Smooth muscle cell of the brain vasculature (primary cell): ENCODE data around the gene EP400.
"Not testable (repeated sequence)": the region's sequence is repeated elsewhere in the genome, so short reads cannot be mapped to it uniquely, and the experiment has no call there.

Experiments
- DNase-seq: peaks from one replicate; pipeline ENCODE4 v3.0.0-alpha.2; 2012; ENCODE audit warnings: low read depth, low spot score

EP400 gene

DNA sequence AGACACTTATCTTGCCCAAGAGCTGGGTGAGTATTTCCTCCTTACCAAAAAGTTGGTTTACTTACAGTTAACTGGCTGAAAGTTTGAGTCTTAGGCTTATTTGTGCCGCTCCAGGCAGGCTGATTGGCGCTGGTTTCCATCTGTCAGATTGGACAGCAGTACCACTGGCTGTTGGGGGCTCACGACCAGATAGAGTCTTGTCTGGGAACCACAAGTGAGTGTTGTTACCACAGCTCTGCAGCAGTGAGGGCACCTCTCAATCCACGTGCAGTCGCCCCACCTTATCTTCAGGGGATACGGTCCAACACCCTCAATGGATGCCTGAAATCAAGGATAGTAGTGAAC is 135.5 kb downstream of the EP400 start:
- DNase-seq = no peak

DNA sequence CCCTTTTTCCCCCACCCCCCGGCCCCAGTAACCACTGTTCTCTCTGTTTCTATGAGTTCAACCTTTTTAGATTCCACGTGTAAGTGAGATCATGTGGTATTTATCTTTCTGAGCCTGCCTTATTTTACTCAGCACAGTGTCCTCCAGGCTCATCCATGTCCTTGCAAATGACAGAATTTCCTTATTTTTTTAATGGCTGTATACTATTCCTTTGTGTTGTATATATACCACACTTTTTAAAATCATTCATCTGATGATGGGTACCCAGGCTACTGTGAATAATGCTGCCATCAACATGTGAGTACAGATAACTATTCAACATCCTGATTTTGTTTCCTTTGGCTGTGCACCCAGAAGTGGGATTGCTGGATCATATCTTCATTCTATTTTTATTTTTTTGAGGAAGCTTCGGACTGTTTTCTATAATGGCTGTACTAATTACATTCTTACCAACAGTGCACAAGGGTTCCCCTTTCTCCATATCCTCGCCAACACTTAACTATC is 139.7 kb downstream of the EP400 start:
- no peak for DNase-seq

DNA sequence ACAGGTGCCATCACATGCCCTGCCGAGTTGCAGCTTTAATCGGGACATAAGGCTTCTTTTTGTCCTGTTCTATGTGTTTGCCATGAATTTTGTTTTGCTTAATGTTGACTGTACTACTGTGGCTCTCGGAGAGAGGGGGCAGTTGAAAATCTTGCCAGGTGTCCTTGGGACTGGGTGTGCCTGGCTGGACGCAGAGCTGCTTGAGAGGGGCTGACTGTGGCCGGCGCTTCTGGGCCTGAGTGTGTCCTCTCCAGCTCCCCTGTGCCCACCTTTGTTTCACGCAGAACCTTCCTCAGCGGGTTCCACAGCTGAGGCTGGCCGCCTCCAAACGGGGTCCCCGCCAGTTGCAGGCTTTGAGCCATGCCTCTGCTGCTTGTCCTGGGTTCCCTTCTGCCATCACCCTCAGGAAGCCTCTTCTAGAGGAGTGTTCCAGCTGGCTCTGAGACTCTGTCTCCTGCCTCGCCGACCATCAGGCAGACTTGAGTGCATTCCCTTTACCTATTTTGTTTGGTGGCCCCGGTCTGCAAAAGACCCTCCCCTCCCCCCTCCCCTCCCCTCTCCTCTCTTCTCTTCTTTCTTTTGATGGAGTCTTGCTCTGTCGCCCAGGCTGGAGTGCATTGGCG is 144.6 kb downstream of the EP400 start:
- DNase-seq = no peak

DNA sequence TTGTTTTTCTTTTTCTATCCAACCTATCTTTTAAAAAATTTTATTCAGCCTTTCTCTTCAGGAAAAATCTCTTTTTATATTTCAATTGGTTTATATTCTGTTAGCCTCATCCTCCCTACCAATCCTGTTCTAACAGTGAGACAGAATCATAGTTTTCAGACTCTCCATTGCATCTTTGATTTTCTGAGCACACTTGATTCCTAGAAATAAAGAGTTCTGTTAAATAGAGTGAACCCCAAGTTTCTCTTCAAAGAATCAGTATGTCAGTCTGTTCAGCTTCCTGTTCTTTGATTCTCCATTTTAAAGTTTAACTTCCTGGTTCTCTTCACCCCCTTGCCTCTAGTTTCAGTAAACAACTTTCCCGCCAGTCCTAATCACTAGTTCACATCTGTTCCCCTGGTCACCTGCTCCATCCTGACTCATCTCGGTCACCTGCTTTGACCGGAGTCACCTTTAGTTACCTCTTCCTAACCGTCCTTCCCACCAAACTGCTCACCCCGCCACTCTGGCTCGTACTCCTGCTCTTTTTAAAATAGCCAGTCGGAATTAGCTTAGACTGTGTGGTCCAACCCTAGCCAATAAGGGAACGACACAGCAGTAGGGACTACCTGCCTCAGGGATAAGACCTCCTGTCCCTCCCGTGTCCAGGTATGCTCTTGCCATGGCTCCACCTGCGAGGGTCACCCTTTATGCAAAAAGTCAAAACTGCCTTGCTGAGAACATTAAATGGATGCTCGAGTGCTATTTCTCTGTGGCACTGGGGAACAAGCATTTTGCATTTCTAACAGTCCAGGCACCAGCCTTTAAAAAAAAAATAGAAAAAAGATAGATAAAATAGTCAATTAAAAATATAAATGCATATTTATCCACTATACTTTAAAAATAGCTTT is 146.0 kb downstream of the EP400 start:
- no peak for DNase-seq

DNA sequence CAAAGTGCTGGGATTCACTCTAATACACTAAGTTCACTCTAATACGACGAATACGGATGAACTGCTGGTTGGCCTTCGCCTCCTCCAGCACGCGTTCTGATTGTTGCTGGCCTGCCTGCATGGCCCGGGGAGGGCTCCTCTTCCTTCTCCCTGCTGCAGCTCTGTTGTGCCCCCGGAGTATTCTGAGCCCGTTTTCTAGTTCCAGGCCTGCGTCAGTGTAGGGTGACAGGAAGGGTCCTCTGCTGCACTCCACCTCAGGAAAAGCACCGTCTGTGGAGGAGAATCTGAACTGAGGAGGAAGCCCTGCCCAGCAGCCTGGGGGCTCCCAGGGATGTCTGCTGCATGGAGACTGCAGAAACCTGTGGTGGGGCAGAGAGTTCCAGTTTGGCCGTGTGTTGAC is 150.0 kb downstream of the EP400 start:
- DNase-seq = no peak

DNA sequence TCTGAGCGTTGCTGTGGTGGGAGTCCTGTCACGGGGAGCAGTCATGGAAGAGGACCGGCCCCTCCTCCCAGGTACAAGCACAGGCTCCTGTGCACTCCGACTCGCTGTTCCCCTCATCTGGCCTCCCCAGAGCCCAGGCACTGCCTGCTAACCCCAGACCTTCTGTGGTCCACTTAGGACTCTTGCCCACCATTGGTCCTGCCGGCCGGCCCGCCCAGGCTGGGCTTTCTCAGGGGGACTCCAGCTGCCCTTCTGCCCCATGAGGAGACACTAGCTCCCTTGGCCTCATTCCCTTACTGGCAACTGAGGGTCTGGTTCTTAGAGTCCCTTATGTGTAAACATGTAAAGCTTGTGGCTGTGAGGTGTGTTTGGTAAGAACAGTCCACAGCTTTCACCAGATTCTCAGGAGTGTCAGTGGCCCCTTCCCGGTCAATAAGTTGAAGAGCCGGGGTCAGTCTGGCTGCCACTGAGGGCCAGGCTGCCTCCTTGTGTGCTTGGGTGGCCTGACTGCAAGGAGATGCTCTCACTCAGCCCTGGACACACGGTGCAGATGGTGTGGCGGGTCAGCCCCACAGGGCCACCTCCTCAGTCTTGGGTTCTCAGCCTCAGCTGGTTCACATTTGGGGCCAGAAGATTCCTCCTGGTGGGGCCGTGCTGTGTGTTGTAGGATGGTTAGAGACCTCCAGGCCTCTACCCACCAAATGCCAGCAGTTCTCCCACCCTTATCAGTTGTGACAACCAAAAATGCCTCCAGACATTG is 150.7 kb downstream of the EP400 start:
- DNase-seq = no peak

DNA sequence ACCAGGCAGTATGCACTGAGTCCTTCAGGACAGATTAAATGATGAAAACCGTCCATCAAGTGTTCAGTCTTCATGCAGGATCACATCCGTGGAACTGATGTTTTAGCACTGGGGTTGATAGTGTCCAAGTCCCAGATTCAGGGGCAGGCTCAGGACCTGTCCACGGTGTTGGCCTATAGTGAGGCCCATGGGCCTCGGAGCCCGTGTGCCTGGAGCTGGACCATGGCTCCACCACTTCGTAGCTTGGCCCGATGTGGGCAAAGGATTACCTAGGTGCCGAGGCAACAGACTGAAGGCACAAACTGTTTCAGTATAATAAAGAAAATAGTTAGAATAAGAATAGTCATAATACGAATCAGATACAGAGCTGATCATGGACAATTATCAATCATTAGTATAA is 152.6 kb downstream of the EP400 start:
- DNase-seq = no peak

DNA sequence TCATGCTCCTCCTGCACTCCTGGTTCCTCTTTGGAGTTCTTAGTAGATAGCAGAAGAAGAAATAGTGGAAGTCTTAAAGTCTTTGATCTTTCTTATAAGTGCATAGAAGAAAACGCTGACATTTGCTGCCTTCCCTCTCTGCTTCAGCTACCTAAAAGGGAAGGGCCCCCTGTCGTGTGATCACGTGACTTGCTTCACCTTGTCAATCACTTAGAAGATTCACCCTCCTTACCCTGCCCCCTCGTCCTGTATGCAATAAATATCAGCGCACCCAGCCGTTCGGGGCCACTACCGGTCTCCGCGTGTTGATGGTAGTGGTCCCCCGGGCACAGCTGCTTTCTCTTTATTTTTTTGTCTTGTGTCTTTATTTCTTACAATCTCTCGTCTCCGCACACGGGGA is 153.3 kb downstream of the EP400 start:
- DNase-seq = not testable (repeated sequence)

DNA sequence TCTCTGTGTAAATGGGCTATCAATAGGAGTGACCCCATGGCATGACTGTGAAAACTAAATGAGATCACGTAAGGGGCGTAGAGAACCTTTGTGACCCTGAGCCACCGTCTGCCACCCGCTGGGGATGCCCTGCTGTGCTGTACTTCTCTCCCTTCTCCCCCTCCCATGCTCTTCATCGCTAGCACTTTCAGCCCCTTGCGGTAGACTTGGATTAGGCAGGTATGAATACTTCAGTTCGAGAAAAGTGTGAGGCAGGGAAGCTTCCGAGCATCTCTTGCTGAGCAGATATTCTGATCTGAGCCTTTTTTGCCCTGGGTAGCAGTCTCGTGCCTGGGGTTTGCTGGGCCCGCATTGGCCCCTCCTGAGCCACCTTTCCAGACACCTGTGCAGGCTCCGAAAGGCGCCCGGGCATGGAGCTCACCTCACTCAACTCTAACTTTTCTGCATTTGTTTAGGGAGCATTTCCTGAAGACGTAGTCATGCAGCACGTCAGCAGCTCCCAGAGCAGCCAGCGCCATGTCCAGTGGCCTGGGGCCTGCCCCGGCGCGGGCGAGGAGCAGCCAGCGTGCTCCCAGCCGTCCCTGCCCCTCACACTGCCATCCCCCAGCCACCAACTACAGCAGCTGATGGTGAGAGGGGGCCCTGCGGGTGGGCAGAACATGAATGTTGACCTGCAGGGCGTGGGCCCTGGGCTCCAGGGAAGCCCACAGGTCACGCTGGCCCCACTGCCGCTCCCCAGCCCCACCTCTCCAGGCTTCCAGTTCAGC is 154.0 kb downstream of the EP400 start:
- DNase-seq = no peak

DNA sequence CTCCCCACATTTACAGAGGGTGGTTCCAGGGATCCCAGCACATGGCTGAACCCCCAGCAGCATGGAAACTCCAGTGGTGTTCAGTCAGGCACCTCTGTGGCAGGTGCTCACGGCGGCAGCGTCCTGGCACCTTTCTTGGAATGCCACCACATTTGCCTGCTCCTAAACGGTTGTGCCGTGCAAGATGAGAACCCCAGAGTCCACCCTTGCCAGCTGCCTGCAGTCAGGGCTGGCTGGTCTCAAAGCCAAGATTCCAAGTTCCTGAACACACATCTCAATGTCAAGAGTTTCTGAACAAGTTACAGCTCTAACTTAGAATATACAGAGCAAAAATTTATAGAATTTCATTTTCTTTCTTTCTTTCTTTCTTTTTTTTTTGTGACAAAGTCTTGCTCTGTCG is 155.7 kb downstream of the EP400 start:
- DNase-seq = no peak

DNA sequence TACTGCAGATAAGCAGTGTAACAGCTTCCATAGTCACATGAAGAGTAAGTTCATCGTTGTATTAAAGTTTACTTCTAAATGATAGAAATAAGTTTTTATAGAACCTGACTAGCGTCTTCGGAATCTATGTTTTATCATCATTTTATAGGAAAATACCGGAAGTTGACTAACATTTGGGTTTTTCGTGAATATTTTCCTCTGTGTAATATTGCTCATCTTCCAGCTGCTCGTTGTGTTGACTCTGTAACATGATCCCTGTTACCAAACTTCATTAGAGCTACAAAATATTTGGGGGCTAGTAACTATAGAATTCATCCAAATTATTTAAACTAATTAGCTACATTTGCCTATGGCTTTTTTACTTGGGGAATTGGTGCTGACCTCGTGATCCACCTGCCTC is 157.2 kb downstream of the EP400 start:
- DNase-seq = no peak

DNA sequence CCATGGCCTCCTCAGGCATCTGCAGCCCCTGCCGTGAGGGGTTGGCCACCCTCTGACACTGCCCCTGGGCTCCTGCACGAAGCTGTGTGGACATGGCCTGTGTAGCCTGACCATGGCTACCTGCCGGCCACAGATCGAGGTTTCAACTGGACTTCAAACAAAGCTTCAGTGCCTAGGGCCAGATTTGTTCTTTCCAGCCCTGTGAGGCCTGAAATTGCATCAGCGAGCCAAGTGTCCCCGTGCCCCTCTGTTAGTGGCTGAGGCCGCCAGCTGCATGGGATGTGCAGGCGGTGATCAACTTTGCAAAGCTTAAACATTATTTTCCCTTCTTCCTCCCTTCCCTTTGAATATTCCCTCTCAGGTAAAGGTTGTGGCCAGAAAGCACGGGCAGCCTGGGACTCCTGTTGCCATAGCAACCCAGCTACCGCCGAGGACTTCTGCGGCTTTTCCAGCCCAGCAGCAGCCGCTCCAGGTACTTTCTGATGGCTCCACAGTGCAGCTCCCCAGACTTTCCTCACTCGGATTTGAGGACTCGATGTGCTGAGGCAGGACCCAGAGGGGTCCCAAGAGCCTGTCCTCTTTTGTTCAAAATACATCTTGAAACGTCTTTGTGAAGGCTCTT is 158.6 kb downstream of the EP400 start:
- no peak for DNase-seq

DNA sequence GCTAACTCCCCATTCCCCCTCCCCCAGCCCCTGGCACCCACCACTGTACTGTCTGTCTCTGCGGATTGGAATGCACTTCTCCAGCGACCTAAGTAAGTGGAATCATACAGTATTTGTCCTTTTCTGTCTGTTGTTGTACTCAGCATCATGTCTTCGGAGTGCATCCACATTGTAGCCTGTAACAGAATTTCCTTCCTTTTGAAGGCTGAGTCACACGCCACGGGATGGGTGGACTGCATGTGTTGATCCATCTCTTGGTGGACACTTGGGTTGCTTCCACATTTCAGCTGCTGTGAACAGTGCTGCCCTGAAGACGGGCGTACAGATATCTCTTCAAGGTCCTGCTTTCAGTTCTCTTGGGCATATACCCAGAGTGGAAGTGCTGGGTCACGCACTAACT is 160.0 kb downstream of the EP400 start:
- DNase-seq = no peak

DNA sequence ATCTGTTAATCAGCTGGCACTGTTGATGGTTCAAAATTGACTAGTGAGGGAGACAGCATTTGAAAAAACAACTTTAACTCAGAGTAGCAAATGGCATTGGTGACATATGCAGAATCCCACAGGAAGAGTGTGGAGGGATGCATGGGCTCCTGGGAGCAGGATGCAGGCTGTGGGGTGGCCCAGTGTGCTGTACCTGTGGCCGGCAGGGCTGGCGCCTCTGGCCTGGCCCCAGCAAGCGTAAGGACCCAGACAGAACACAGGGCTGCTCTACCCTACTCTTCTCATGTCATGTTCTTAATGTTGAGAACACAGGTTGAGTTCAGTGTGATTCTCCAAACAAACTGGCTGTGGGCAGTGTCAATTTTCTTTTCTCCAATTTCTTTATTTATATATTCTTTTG is 160.9 kb downstream of the EP400 start:
- no peak for DNase-seq

DNA sequence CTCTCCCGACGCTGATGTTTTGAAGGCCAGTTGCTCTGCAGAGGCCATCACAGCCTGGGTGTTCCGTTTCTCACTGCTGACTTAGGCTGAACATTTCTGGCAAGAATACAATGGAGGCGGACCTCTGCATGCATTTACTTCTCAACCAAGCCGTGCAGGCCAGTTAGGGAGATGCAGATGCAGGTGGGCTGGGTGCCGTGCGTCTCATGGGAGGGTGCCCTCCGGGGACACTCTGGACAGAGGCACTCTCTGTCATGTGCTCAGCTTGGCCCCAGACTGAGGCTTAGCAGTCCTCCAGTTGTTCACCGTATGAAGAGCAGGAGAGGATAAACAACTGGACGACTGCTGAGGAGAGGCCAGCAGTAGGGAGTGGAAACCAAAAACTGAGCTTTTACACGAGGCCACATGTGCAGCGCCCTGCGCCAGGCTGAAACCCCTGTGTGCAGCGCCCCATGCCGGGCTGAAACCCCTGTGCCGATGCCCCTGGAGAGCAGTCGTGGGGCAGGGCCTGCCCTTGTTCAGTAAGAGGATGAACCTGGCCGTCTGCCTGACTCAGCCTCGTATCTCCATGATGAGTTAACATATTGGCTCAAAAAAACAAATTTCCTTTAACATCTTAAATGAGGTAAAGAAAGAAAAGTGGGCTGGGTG is 162.0 kb downstream of the EP400 start:
- DNase-seq = no peak

DNA sequence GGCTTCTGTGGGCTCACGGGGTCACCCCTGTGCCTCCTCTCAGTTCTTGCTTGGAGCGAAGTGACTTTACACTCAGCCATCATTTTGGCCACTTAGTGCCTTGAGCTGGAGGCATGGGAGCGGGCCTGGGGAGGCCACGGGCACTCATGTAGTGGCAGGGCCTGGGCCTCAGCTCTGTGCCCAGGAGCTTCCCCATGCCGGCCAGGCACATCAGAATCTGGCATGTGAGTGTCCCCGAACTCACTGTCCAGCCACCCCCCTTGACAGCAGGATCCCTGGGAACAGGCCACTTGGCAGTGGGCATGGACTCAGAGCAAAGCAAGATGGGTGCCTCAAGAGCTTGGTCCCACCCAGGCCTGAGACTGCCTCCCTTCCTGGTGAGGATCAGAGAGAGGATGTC is 164.9 kb downstream of the EP400 start:
- no peak for DNase-seq

DNA sequence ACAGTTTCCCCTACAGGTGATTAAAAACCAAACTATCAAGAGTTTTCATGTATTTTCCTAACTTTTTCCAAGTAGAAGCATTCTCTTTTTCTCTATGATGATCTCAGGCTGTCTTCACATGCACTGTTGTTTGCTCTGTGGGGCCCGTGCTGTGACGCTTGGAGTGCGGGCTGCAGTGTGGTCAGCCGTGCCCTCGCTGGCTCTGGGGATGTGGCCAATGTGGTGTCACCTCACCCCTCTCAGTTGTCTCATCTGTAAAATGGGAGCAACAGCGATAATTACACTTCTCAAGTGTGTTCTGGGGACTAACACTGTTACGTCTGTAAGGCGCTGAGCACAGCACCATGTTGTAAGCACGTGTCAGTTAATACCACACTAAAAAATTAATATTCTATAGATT is 165.8 kb downstream of the EP400 start:
- DNase-seq = no peak

DNA sequence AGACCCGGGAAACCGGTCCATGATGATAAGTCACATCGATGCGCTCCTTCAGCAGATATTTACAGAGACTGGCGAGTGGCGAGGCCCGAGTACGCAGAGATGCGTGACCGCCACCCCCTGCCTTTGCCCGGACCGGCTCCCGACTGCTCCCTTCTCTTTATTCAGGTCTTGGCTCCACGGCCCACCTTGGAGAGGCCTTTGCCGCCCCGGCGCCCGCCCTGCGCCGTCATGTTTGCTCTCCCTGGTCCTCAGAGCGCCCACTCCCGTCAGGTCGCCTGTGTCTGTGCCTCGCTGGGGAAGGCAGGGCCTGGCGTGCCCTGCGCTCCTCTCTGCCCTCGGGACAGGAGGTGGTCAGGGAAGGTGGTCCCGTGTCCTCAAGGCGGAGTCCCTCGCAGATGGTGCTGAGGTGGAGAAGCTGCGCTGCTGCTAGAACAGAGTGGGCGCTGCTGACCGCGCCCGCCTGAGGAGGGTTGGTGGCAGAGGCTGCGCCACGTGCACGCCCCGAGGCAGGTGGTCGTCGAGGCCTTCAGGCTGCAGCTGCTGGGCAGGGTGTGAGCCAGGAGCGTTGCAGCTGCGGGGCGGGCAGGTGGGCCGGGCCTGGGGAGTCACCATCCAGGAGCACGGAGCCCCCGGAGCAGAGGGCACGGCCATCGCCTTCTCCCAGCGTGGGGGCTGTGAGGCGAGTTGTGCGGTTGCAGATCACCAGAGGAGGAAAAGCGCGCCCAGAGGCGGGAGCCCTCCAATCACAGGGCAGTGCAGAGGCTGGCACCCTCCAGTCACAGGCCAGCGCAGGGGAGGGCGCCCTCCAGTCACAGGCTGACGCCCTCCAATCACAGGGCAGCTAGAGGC is 167.2 kb downstream of the EP400 start:
- DNase-seq = no peak

DNA sequence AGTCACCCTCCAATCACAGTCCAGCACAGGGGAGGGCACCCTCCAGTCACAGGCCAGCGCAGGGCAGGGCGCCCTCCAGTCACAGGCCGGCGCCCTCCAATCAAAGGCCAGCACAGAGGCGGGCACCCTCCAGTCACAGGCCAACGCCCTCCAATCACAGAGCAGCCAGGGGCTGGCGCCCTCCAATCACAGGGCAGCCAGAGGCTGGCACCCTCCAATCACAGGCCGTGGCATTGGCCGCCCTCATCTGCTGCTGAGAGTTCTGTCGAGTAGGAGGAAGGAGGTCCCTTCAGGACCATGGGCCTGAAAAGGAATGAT is 167.8 kb downstream of the EP400 start:
- DNase-seq = no peak

DNA sequence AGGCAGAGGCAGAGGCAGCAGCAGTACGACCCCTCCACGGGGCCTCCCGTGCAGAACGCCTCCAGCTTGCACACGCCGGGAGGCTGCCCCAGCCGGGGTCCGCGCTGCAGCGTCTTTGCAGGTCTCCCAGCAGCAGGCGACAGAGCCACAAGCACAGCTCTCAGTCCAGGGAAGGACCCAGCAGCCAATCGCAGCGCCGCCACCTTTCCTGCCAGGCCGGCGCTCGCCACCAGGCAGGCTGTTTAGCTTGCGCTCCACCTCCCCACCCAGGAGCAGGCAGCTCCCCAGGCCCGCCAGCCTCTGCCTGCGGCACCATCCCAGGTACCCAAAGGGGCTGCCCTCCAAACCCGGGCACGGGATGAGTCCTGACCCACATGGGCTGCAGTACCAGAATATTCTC is 169.1 kb downstream of the EP400 start:
- no peak for DNase-seq
